VCaP (cell line): ENCODE results near the gene MMD2.
"Not testable (repeated sequence)": the region's sequence is repeated elsewhere in the genome, so short reads cannot be mapped to it uniquely, and the experiment has no call there.

Experiments used
- H3K27ac ChIP-seq: fragments of 450-650 bp; 2 replicates; pipeline ENCODE4 v1.5.1; 2017
- TF ChIP-seq, protein P1 (sequence below): fragments of 450-650 bp; conservative IDR thresholded peaks from 2 replicates; pipeline ENCODE4 v1.5.1; 2017; ENCODE audit warnings: mild to moderate bottlenecking, moderate library complexity

Gene MMD2

DNA sequence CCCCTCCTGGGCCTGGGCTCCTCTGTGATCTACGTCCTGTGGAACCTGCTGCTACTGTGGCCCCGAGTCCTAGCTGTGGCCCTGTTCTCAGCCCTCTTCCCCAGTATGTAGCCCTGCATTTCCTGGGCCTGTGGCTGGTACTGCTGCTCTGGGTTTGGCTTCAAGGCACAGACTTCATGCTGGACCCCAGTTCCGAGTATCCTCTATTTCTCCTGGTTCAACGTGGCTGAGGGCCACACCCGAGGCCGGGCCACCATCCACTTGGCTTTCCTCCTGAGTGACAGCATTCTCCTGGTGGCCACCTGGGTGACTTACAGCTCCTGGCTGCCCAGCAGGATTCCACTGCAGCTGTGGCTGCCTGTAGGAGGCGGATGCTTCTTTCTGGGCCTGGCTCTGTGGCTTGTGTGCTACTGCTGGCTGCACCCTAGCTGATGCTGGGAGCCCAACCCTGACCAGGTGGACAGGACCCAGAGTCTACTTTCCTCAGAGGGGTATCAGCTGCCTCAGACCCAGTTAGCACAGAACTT, 37.8 kb upstream of the MMD2 start:
- TF ChIP-seq, protein P1, sequence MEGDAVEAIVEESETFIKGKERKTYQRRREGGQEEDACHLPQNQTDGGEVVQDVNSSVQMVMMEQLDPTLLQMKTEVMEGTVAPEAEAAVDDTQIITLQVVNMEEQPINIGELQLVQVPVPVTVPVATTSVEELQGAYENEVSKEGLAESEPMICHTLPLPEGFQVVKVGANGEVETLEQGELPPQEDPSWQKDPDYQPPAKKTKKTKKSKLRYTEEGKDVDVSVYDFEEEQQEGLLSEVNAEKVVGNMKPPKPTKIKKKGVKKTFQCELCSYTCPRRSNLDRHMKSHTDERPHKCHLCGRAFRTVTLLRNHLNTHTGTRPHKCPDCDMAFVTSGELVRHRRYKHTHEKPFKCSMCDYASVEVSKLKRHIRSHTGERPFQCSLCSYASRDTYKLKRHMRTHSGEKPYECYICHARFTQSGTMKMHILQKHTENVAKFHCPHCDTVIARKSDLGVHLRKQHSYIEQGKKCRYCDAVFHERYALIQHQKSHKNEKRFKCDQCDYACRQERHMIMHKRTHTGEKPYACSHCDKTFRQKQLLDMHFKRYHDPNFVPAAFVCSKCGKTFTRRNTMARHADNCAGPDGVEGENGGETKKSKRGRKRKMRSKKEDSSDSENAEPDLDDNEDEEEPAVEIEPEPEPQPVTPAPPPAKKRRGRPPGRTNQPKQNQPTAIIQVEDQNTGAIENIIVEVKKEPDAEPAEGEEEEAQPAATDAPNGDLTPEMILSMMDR, result no peak

GRCh38 chr7:4995429-4995969, 36.5 kb upstream of the MMD2 start:
- TF ChIP-seq, protein P1, result no peak
- H3K27ac ChIP-seq, result no peak overlapping the region

More for the DNA sequence above, 37.8 kb upstream of the MMD2 start:
- H3K27ac ChIP-seq, result no peak overlapping the region

- TF ChIP-seq, protein P1, result no peak
- no peak overlapping the region for H3K27ac ChIP-seq
These were observed 34.5 kb upstream of the MMD2 start for GRCh38 chr7:4993471-4993870.

GRCh38 chr7:4982741-4983140, 23.8 kb upstream of the MMD2 start:
- not testable (repeated sequence) for H3K27ac ChIP-seq

GRCh38 chr7:4981295-4981890, 22.4 kb upstream of the MMD2 start:
- not testable (repeated sequence) for H3K27ac ChIP-seq

GRCh38 chr7:4975626-4976025, 16.6 kb upstream of the MMD2 start:
- H3K27ac ChIP-seq, result not testable (repeated sequence)

DNA sequence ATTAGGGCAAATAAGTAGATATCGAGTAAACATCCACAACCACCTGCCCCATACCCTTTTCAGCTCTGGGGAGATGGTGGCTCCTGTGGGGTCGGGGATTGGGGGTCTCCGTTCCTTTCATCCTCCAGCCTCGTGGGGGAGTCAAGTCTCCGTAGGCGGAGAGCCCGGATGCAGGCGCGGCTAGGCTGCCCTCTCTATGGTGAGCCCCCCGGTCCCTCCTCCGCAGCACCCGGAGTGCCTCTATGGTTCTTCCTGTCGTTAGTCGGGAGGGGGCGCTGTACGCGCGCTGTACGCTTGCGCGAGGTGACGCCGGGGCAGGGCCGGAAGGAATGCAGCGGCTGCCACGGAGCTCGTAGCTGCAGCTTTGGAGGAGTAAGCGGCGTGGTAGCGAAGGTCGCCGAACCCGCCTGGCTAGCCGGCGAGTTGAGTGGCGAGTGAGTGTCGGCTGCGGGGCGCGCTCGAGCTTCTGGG, 14.8 kb upstream of the MMD2 start:
- TF ChIP-seq, protein P1, result peak; percentile 73
- peak overlapping the region; percentile 69 for H3K27ac ChIP-seq

GRCh38 chr7:4972446-4972845, 13.5 kb upstream of the MMD2 start:
- H3K27ac ChIP-seq, result not testable (repeated sequence)

GRCh38 chr7:4965295-4966022, 6.5 kb upstream of the MMD2 start:
- TF ChIP-seq, protein P1, result no peak
- no peak overlapping the region for H3K27ac ChIP-seq
